K562 (cell line): ENCODE measurements around the gene ZNF330. TPM values are rescaled to one million over a fixed set of nuclear protein-coding genes. Genes with fewer than 3 reads are reported as not detected.

Experiments
- ATAC-seq: fragments of 200-7000 bp; cut with Tn5 transposase; 3 replicates; pipeline ENCODE4 v1.9.1; 2020; ENCODE audit warnings: moderate library complexity
- BruUV-seq: library from RNA; stranded (reverse); fragments of 400-500 nt; replicated peaks from 2 replicates; lab custom pipeline; 2021; lab: Mats Ljungman, UMichigan
- CTCF ChIA-PET: fragments of 300-600 bp; formaldehyde crosslinking; extraction: SDS; loops from one replicate; lab custom pipeline; 2021; ENCODE audit warnings: low intra/inter-chr PET ratio; lab: Yijun Ruan, JAX
- POLR2A ChIA-PET: fragments of 300-600, 350-650 bp; sonication (Branson Sonifier 250); formaldehyde crosslinking; extraction: SDS; loops from one replicate; lab custom pipeline; 2021; ENCODE audit warnings: antibody characterized with exemption, inconsistent platforms; lab: Yijun Ruan, JAX
- DNase-seq, 4 experiments: peaks; one replicate each; pipeline versions ENCODE4 v3.0.0 to v3.0.0-alpha.2; 2011 to 2018; ENCODE audit warnings: low spot score in 3 of 4, mixed read lengths in 3 of 4; ENCODE audit errors: extremely low read depth in 1 of 4
- FAIRE-seq: peaks from 2 replicates; lab custom pipeline; 2011; peaks lifted over from hg19 to GRCh38; lab: Jason Lieb, UNC
- H2AFZ ChIP-seq: 2 replicates; pipeline ENCODE4 v1.6.0; 2011; ENCODE audit warnings: low read depth, low read length, control low read depth, inconsistent platforms
- H3K27ac ChIP-seq: fragments of 200-600 bp; 3 replicates; pipeline ENCODE4 v1.8.0; 2011; ENCODE audit warnings: low read depth, mild to moderate bottlenecking, control low read depth, inconsistent platforms, low read length, moderate library complexity, mixed read lengths; ENCODE audit errors: extremely low read depth
- H3K27me3 ChIP-seq, 2 experiments: fragments of 300-600 bp in 1 of 2; 2 replicates in 1 of 2; 3 replicates in 1 of 2; pipeline versions ENCODE4 v1.6.0 to v1.8.0; 2011; ENCODE audit warnings: inconsistent platforms in 2 of 2, low read length in 2 of 2, mild to moderate bottlenecking in 1 of 2, mixed read lengths in 1 of 2, moderate library complexity in 1 of 2; ENCODE audit not compliant: control insufficient read depth in 2 of 2, insufficient read depth in 2 of 2
- H3K36me3 ChIP-seq: fragments of 300-600 bp; 3 replicates; pipeline ENCODE4 v1.8.0; 2011; ENCODE audit warnings: mild to moderate bottlenecking, low read length, inconsistent platforms; ENCODE audit not compliant: control insufficient read depth, insufficient read depth
- H3K4me1 ChIP-seq, 2 experiments: fragments of 200-600 bp in 1 of 2; replicated peaks in 1 of 2; 2 replicates in 1 of 2; 3 replicates in 1 of 2; pipeline versions ENCODE4 v1.5.1 to v1.8.0; 2011; ENCODE audit warnings: inconsistent platforms in 2 of 2, low read length in 2 of 2, mild to moderate bottlenecking in 1 of 2, mixed read lengths in 1 of 2, moderate library complexity in 1 of 2; ENCODE audit not compliant: control insufficient read depth in 2 of 2, insufficient read depth in 2 of 2
- H3K4me2 ChIP-seq: 2 replicates; pipeline ENCODE4 v1.6.1; 2011; ENCODE audit warnings: low read length, control low read depth, inconsistent platforms, mixed read lengths; ENCODE audit not compliant: insufficient read depth
- H3K4me3 ChIP-seq: fragments of 200-600 bp; sonication (generic), shearing (Covaris generic); 2 replicates; pipeline ENCODE4 v1.5.1; 2016; ENCODE audit warnings: control low read depth, inconsistent platforms
- H3K79me2 ChIP-seq: fragments of 200-600 bp; 3 replicates; pipeline ENCODE4 v1.8.0; 2011; ENCODE audit warnings: low read length, inconsistent platforms; ENCODE audit not compliant: control insufficient read depth, insufficient read depth
- H3K9ac ChIP-seq, 2 experiments: 2 replicates each; pipeline versions ENCODE4 v1.6.0 to v1.6.1; 2011; ENCODE audit warnings: low read depth in 2 of 2, low read length in 2 of 2, control low read depth in 1 of 2, inconsistent platforms in 1 of 2, mild to moderate bottlenecking in 1 of 2, mixed read lengths in 1 of 2; ENCODE audit not compliant: insufficient read depth in 1 of 2
- H3K9me1 ChIP-seq: one replicate; pipeline ENCODE4 v1.6.0; 2011; ENCODE audit warnings: inconsistent platforms, mild to moderate bottlenecking, low read length, moderate library complexity; ENCODE audit not compliant: control insufficient read depth, insufficient read depth
- H3K9me3 ChIP-seq: replicated peaks from 2 replicates; pipeline ENCODE4 v1.5.1; 2011; ENCODE audit warnings: low read depth, low read length, inconsistent platforms; ENCODE audit not compliant: control insufficient read depth, insufficient read depth
- H4K20me1 ChIP-seq: replicated peaks from 2 replicates; pipeline ENCODE4 v1.6.1; 2011; ENCODE audit warnings: low read length, inconsistent platforms, mixed read lengths; ENCODE audit not compliant: control insufficient read depth, insufficient read depth
- BHLHE40 ChIP-seq: IDR thresholded peaks from 2 replicates; pipeline ENCODE4 v1.6.1; 2011; ENCODE audit warnings: low read length, improper control_type of control experiment
- NFATC3 ChIP-seq: fragments of 450-650 bp; IDR thresholded peaks from 2 replicates; pipeline ENCODE4 v1.6.1; 2017; ENCODE audit warnings: mild to moderate bottlenecking
- NR1H2 ChIP-seq: sonication (generic); formaldehyde crosslinking; IDR thresholded peaks from 2 replicates; pipeline ENCODE4 v1.4.0; 2020; ENCODE audit warnings: mild to moderate bottlenecking, missing genetic modification reagents
- ZNF316 ChIP-seq: fragments of 450-650 bp; IDR thresholded peaks from 2 replicates; pipeline ENCODE4 v1.6.1; 2016
- ZNF740 ChIP-seq, 3 experiments: fragments of 200-800 bp in 1 of 3; sonication (Bioruptor generic) in 1 of 3; sonication (generic) in 1 of 3; formaldehyde crosslinking in 1 of 3; IDR thresholded peaks; 2 replicates each; pipeline versions ENCODE4 v1.6.1 to v1.8.0; 2016 to 2022; ENCODE audit warnings: mild to moderate bottlenecking in 2 of 3, missing compliant biosample characterization in 2 of 3, missing genetic modification characterization in 2 of 3, missing genetic modification reagents in 1 of 3
- WGBS: fragments of 100-300 bp; shearing (Covaris generic); methylation state at CpG from one replicate; pipeline ENCODE4 v1.1.6; 2016; ENCODE audit warnings: low coverage, mixed read lengths; ENCODE audit not compliant: insufficient coverage; ENCODE audit errors: missing lambda C conversion rate; 5-methylcytosine and 5-hydroxymethylcytosine counted together
- in situ Hi-C: fragments of 300-500 bp; cut with MboI; formaldehyde crosslinking; loops from 4 replicates; pipeline ENCODE4 v1.15.0; 2018; ENCODE audit warnings: inconsistent platforms, mixed read lengths
- intact Hi-C: fragments of 100-400 bp; cut with micrococcal nuclease; formaldehyde crosslinking; loops from 2 replicates; pipeline ENCODE4 v1.14.2; 2022
- polyA plus RNA-seq, 8 experiments: library from polyadenylated mRNA; depleted of rRNA in 4 of 8; stranded (reverse) in 5 of 8; unstranded in 3 of 8; fragments of >200 nt; fragmentation: Nextera tagmentation in 2 of 8; fragmentation: Illumina TruSeq in 1 of 8; extraction: Ambion mirVana in 2 of 8; extraction: Trizol in 1 of 8; gene quantifications; 2 replicates each; pipeline versions ENCODE4 v1.2.1 to v1.2.3, GENCODE V29; 2011 to 2014; ENCODE audit warnings: inconsistent platforms in 1 of 8, missing spikeins in 1 of 8
- total RNA-seq, 7 experiments: library from RNA; depleted of rRNA in 6 of 7; stranded (reverse); fragments of >200 nt in 6 of 7; fragmentation: Illumina TruSeq in 2 of 7; extraction: Trizol in 2 of 7; gene quantifications; 2 replicates each; pipeline versions ENCODE4 v1.2.1 to v1.2.3, GENCODE V29; 2011 to 2021; ENCODE audit warnings: low replicate concordance in 1 of 7
- TF ChIP-seq, protein P1 (sequence below), 3 experiments: IDR thresholded peaks in 2 of 3; conservative IDR thresholded peaks in 1 of 3; 2 replicates each; pipeline ENCODE4 v1.5.1; 2011 to 2012; ENCODE audit warnings: low read length in 3 of 3, mild to moderate bottlenecking in 3 of 3, control low read depth in 2 of 3, improper control_type of control experiment in 1 of 3, inconsistent platforms in 1 of 3, low read depth in 1 of 3, mixed read lengths in 1 of 3, moderate library complexity in 1 of 3; ENCODE audit not compliant: insufficient read depth in 2 of 3
- TF ChIP-seq, protein P2 (sequence below): sonication (generic); formaldehyde crosslinking; IDR thresholded peaks from 2 replicates; pipeline ENCODE4 v1.8.0; 2022; ENCODE audit warnings: missing genetic modification reagents, mild to moderate bottlenecking, moderate library complexity, borderline replicate concordance
- TF ChIP-seq, protein P3 (sequence below): fragments of 250-450 bp; sonication (Bioruptor Pico); IDR thresholded peaks from 2 replicates; pipeline ENCODE4 v1.5.0; 2021; ENCODE audit warnings: mild to moderate bottlenecking, borderline replicate concordance

ZNF330 gene
- total and polyA plus RNA-seq, 9 of the 15 experiments (the other 6 are each of a cell fraction or from before 2014, with no cell fraction given) = 70.0 to 115 (median 92.0) TPM

- no peak overlapping the region for H3K4me3 ChIP-seq
- intact Hi-C loops (no loop called here), in situ Hi-C loops (no loop called here)
- no peak overlapping the region for H3K4me2 ChIP-seq
- H3K4me1 ChIP-seq = no peaks in the 10 kb centered on the region
- POLR2A ChIA-PET = interaction anchor here (1.3 kb wide), 1 partner anchor 17 kb away, joined by 3 read pairs; no protein-coding TSS in a partner anchor
- DNase-seq (no peak), ATAC-seq (peak; percentile 84), FAIRE-seq (no peak)
- no peaks in the 10 kb centered on the region for H4K20me1 ChIP-seq
- CTCF ChIA-PET = interaction anchor here (0.6 kb wide), 1 partner anchor 439 kb away, joined by 3 read pairs; no protein-coding TSS in a partner anchor
- no peaks in the 10 kb centered on the region for H3K9me3 ChIP-seq
- TF ChIP-seq, protein P1, sequence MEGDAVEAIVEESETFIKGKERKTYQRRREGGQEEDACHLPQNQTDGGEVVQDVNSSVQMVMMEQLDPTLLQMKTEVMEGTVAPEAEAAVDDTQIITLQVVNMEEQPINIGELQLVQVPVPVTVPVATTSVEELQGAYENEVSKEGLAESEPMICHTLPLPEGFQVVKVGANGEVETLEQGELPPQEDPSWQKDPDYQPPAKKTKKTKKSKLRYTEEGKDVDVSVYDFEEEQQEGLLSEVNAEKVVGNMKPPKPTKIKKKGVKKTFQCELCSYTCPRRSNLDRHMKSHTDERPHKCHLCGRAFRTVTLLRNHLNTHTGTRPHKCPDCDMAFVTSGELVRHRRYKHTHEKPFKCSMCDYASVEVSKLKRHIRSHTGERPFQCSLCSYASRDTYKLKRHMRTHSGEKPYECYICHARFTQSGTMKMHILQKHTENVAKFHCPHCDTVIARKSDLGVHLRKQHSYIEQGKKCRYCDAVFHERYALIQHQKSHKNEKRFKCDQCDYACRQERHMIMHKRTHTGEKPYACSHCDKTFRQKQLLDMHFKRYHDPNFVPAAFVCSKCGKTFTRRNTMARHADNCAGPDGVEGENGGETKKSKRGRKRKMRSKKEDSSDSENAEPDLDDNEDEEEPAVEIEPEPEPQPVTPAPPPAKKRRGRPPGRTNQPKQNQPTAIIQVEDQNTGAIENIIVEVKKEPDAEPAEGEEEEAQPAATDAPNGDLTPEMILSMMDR (IDR thresholded peaks at IDR 0.05 in 2 of 3, conservative IDR thresholded peaks at IDR 0.05 in 1 of 3; ENCODE audit: insufficient read depth in 2 of 3, low read depth in 1 of 3, low read length in 3 of 3) = peak in 1 of 3 experiments; percentile 33; a peak in 2 of 6 replicates
- TF ChIP-seq BHLHE40 = no peak
- H3K79me2 ChIP-seq = no peaks in the 10 kb centered on the region
- H3K9me1 ChIP-seq = no peaks in the 10 kb centered on the region
- H3K36me3 ChIP-seq = no peaks in the 10 kb centered on the region
- no peak overlapping the region for H2AFZ ChIP-seq
- no peak overlapping the region for H3K9ac ChIP-seq
- H3K27ac ChIP-seq = no peak overlapping the region
- no peaks in the 10 kb centered on the region for H3K27me3 ChIP-seq
- BruUV-seq = no TSS peak
Observed at GRCh38 chr4:141254326-141254725, 33.6 kb downstream of the ZNF330 start.

- H3K4me1 ChIP-seq = no peaks in the 10 kb centered on the region
- intact Hi-C loops (no loop called here), in situ Hi-C loops (no loop called here)
- H2AFZ ChIP-seq = no peak overlapping the region
- no peak overlapping the region for H3K4me2 ChIP-seq
- no peak overlapping the region for H3K27ac ChIP-seq
- no peaks in the 10 kb centered on the region for H3K9me3 ChIP-seq
- ATAC-seq = no peak
- DNase-seq = no peak
- no peak overlapping the region for H3K4me3 ChIP-seq
- ChIA-PET CTCF (no interaction called here), POLR2A (interaction anchor here (1.3 kb wide), 1 partner anchor 18 kb away, joined by 3 read pairs; no protein-coding TSS in a partner anchor)
- H3K9ac ChIP-seq = no peak overlapping the region
- no TSS peak for BruUV-seq
- H3K79me2 ChIP-seq = no peaks in the 10 kb centered on the region
- FAIRE-seq = no peak
- H4K20me1 ChIP-seq = no peaks in the 10 kb centered on the region
- H3K36me3 ChIP-seq = no peaks in the 10 kb centered on the region
- H3K9me1 ChIP-seq = no peaks in the 10 kb centered on the region
- 6% methylated on average over 2 of the region's 2 CpGs for WGBS
- no peaks in the 10 kb centered on the region for H3K27me3 ChIP-seq
- TF ChIP-seq, protein P2, sequence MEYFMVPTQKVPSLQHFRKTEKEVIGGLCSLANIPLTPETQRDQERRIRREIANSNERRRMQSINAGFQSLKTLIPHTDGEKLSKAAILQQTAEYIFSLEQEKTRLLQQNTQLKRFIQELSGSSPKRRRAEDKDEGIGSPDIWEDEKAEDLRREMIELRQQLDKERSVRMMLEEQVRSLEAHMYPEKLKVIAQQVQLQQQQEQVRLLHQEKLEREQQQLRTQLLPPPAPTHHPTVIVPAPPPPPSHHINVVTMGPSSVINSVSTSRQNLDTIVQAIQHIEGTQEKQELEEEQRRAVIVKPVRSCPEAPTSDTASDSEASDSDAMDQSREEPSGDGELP (CRISPR knock-in tag) = no peak
- TF ChIP-seq, protein P3, sequence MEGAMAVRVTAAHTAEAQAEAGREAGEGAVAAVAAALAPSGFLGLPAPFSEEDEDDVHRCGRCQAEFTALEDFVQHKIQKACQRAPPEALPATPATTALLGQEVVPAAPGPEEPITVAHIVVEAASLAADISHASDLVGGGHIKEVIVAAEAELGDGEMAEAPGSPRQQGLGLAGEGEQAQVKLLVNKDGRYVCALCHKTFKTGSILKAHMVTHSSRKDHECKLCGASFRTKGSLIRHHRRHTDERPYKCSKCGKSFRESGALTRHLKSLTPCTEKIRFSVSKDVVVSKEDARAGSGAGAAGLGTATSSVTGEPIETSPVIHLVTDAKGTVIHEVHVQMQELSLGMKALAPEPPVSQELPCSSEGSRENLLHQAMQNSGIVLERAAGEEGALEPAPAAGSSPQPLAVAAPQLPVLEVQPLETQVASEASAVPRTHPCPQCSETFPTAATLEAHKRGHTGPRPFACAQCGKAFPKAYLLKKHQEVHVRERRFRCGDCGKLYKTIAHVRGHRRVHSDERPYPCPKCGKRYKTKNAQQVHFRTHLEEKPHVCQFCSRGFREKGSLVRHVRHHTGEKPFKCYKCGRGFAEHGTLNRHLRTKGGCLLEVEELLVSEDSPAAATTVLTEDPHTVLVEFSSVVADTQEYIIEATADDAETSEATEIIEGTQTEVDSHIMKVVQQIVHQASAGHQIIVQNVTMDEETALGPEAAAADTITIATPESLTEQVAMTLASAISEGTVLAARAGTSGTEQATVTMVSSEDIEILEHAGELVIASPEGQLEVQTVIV = no peak
- TF ChIP-seq ZNF316 (no peak), BHLHE40 (no peak), NR1H2 (CRISPR knock-in tag) (no peak), NFATC3 (no peak), ZNF740 (CRISPR knock-in tag; IDR thresholded peaks at IDR 0.05) (no peak), ZNF740 (tag; IDR thresholded peaks at IDR 0.05) (no peak)
Observed at GRCh38 chr4:141255016-141255415, 34.3 kb downstream of the ZNF330 start.
